Dermis microvascular lymphatic vessel endothelial cell (primary cell): Measurements from ENCODE around the gene EXOSC9. TPM values are rescaled to one million over a fixed set of nuclear protein-coding genes. Genes with fewer than 3 reads are reported as not detected.
"Not testable (repeated sequence)": the region's sequence is repeated elsewhere in the genome, so short reads cannot be mapped to it uniquely, and the experiment has no call there.

ENCODE experiments used
- DNase-seq, 2 donors: peaks; one replicate each; pipeline versions ENCODE4 v3.0.0 to v3.0.0-alpha.2; 2010; ENCODE audit warnings: low read depth in 2 of 2
- total RNA-seq: library from RNA; depleted of rRNA; stranded (reverse); fragments of >200 nt; gene quantifications from 2 replicates; pipeline ENCODE4 v1.2.1, GENCODE V29; 2014

The EXOSC9 gene, protein sequence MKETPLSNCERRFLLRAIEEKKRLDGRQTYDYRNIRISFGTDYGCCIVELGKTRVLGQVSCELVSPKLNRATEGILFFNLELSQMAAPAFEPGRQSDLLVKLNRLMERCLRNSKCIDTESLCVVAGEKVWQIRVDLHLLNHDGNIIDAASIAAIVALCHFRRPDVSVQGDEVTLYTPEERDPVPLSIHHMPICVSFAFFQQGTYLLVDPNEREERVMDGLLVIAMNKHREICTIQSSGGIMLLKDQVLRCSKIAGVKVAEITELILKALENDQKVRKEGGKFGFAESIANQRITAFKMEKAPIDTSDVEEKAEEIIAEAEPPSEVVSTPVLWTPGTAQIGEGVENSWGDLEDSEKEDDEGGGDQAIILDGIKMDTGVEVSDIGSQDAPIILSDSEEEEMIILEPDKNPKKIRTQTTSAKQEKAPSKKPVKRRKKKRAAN
- 26.4 and 30.7 TPM in 2 replicates for total RNA-seq

- DNase-seq, result peak; percentile 90 to 93
Measured at GRCh38 chr4:121800961-121801714, at the start of gene EXOSC9. TSS of gene EXOSC9 (plus strand) at chr4:121801323. CDS start at chr4:121801425, 102 bp downstream.

DNA sequence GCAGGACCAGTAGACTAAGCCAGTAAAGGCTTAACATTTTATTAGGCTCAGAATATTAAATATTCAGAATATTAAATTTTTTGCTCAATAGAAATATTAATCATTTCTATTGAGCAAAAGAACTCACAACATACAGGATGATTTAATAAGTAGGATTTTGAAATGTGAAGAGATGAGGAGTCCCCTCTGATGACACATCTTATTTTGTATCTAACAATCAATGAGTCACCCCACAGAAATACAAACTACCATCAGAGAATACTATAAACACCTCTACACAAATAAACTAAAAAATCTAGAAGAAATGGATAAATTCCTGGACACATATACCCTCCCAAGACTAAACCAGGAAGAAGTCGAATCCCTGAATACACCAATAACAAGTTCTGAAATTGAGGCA is 49.0 kb upstream of the EXOSC9 start:
- DNase-seq, result not testable (repeated sequence)

- no peak for DNase-seq
Measured at GRCh38 chr4:121758925-121759568, 42.1 kb upstream of the EXOSC9 start.

- no peak for DNase-seq
Measured at GRCh38 chr4:121760205-121760604, 40.9 kb upstream of the EXOSC9 start.

- no peak for DNase-seq
Measured at GRCh38 chr4:121764303-121764701, 36.8 kb upstream of the EXOSC9 start.

DNA sequence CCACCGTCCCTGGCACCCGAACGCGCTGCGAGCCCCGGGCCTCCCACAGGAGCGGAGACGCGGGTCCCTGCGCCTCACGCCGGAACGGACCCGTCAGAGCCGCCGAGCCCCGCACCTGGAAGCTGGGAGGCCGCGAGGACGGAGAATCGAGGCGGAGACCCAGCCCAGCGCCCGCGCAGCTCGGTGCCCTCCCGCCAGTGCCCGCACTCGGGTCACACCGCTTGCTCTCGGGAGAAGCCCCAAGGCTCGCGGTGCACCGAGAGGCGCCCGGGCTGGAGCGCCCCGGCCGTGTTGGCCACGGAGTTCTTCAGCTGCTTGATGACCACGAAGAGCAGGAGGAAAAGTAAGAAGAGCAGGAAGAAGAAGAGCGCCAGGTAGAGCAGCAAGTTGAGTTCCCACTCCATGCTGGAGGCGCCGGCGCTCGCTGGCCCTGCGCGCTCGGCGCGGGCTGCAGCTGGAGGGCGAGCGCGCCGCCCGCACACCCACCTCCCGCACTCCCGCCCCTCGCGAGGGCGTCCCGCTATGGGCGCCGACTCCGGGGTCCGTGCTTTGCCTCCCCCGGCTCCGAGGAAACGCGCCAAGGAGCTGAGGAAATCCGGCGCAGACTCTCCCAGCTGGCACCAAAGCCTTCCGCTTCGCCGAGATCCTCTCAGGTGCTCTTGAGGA is 36.3 kb upstream of the EXOSC9 start, which contains the start of gene SMIM43:
Gene SMIM43 (minus strand): TSS at position 463 of the 666 bp plus-strand sequence. CDS start 59 bp downstream, at position 404.
- peak in 1 of 2 donors; percentile 23 for DNase-seq

DNA sequence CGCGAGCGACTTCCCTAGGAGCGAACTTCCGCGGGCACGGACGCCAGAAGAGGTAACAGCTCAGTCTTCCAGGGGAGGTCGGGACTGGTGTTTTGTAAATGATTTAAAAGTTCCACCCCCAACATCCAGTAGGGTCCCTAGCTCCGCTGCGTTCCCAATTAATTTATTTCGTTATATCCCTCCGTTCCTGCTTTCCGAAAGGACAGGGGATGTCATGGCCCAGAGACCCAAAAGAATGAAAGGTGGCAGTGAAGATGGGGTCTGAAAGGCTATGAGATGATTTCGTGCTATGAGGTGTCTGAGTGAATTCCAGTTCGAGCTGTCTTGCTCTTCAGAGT is 35.8 kb upstream of the EXOSC9 start:
- no peak for DNase-seq

DNA sequence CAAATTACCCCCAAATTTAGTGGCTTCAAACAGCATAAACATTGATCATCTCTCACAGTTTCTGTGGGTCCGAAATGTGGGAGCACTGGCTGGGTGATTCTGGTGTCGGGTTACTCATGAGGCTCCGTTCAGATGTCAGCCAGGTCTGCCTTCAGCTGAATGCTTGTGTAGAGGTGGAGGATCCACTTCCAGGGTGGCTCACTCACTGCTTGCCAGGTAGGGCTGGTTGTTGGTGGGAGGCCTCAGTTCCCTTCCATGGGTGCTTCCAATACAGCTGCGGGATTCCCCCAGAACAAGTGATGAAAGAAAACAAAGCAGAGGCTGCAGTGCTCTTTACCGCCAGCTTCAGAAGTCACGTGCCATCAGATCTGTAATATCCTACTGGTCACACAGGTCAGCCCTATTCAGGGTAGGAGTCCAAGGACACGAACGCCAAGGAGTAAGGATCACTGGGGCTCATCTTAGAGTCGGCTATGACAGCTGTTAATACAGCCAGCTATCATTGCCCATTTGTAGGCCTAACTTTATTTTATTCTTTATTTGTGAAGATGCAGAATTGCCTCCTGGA is 35.1 kb upstream of the EXOSC9 start:
- no peak for DNase-seq

GRCh38 chr4:121767166-121767565 is 34.0 kb upstream of the EXOSC9 start:
- no peak for DNase-seq

GRCh38 chr4:121769341-121769740 is 31.8 kb upstream of the EXOSC9 start:
- no peak for DNase-seq

DNA sequence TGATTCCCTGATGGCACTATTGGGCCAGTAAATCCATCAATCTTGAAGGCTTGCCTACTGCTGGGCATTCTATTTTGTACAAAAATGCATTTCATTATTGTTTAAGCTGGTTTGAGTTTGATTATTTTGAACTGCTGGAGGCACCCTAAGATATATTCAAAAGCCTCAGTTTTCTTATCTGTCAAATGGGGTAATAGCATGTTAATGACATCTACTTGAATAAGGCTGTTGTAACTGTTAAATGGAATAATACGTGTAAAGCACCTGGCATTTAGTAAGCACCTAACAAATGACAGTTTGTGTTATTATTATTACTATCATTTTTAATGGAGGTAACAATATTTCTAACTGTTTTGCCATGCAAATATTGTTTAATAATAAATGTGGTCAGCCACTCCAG is 29.3 kb upstream of the EXOSC9 start:
- DNase-seq, result no peak

GRCh38 chr4:121773883-121774282 is 27.2 kb upstream of the EXOSC9 start:
- no peak for DNase-seq

- DNase-seq, result no peak
Measured at GRCh38 chr4:121776610-121777401, 24.3 kb upstream of the EXOSC9 start.

DNA sequence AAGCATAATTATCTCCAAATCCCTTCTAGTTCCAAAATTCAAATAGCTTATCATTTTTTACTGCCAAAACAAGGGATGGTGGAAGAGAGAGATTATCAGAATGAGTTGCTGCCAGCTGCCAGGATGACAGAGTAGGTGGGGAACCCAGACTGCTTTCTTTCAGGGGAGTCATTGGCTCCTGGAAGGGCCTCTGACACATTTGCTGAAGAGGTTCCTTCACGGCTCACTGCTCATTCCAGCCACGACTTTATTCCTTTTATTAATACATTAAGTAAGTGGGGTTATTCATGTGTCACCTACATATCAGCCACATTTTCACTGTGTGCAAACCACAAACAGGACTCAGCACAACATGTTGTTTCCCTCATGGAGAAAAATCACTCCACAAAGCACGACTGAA is 23.5 kb upstream of the EXOSC9 start:
- no peak for DNase-seq

DNA sequence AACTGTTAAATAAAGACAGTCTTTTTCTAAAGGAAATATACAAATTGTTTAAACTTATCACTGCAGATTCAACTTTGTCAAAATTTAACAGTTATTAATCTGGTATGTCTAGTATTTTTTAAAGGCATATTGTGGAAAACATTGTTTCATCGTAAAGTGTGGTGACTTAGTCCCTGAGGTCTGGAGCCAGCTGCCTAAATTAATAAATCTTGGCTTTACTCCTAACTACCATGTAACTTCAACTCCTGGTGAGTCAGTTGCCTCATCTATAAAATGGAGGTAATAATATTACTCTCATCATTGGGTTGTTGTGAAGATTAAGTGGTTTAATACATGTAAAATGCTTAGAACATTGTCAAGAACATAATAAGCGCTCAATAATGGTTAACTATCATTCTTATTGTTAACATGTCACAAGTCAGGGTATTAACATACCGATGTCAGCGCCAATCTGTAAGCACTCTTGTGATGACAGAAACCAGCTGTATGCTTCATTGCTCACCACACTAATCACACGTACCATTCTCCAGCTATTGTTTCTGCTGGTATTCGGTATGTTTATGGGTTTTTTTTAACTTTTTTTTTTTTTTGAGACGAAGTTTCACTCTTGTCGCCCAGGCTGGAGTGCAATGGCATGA is 22.0 kb upstream of the EXOSC9 start:
- DNase-seq, result no peak

DNA sequence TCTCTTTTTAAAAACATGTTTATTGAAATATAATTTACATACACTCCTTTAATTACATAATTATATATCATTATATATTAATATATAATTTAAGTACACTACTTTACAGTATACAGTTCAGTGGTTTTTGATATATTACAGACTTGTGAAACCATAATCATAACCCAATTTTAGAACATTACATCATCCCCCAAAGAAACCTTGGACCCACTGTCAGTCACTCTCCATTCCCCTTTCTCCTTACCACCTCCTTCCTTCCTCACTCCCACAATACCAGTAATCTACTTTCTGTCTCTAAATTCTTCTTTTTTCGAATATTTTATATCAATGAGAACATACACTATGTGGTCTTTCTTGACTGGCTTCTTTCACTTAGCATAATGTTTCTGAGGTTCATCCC is 17.9 kb upstream of the EXOSC9 start:
- DNase-seq, result no peak

DNA sequence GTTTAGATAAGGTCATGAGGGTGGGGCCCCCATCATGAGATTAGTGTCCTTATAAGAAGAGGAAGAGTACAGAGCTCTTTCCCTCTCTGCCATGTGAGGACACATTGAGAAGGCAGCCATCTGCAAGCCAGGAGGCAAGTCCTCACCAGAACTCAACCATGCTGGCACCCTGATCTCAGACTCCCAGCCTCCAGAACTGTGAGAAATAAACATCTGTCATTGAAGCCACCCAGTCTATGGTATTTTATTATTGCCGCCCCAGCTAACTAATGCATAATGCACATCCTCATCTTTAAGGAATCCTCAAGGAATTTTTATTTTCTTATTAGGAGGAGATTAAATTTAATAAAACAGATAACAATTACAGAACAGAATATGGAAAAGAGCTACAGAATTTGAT is 16.7 kb upstream of the EXOSC9 start:
- DNase-seq, result no peak

DNA sequence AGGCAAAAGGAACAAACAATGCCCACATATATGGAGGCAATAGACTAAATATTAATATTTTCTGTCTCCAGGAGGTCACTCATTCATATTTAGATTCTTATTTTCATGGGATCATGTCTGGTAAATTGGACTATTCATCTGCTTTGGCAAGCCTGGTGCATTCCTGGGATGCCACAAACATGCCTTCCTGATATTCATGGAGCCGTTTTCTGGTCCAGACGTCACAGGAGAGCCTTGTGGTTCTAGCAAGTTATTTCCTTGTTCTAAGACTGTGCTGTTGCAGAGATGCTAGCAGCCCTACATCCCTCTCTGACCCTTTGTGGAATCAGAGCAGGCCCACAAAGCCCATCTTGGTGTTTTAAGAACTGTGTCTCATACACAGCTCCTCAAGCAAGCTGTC is 16.1 kb upstream of the EXOSC9 start:
- DNase-seq, result peak; percentile 51 to 72

DNA sequence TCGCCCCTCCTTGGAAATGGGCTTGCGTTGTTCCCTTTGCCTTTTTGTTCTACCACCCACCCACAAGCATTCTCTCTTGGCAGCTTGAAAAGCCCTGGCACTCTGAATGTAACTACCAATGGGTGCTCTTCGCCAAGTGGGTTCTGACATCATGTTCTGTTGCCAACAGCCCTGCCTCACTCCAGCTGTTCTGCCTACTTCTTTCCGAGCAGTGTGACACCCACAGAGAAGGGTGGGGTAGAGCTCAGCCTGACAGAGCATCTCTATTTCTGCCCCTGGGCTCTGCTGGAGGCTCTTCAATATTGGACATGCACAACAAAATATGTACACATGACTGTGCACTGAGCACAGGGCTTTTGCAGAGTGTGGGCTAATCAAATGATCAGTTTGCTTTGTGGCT is 15.6 kb upstream of the EXOSC9 start:
- no peak for DNase-seq

DNA sequence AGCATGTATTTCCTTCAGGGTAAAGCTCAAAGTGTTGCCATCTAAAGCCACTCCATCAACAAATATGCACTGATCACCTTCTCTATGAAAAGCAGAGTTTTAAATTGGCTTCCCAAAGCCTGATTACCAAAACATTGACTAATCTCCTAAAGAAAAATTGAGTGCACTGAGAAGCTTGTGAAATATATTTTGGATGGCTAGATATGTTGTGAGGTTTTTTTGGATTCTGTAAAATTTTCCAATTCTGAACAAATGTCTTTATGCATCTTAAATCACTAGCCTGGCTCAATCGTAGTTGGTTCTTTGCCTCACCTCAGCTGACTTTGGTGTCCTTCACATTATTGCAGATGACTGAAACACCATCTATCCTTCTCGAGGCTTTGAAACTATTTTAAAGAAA is 14.9 kb upstream of the EXOSC9 start:
- DNase-seq, result no peak
